GM21390 (cell line): ENCODE results near the gene LRP1B.

ENCODE experiments used
- ATAC-seq: cut with Tn5 transposase; IDR thresholded peaks from one replicate; pipeline ENCODE4 v1.9.1; 2021; ENCODE audit not compliant: unreplicated experiment

LRP1B gene

GRCh38 chr2:141348481-141348880 lies 782.3 kb downstream of the LRP1B start:
- no peak for ATAC-seq

GRCh38 chr2:141341444-141341843 lies 789.4 kb downstream of the LRP1B start:
- no peak for ATAC-seq

GRCh38 chr2:141331127-141331526 lies 799.7 kb downstream of the LRP1B start:
- no peak for ATAC-seq

GRCh38 chr2:141329964-141330363 lies 800.9 kb downstream of the LRP1B start:
- no peak for ATAC-seq

GRCh38 chr2:141323571-141323970 lies 807.2 kb downstream of the LRP1B start:
- ATAC-seq = no peak

GRCh38 chr2:141317986-141318385 lies 812.8 kb downstream of the LRP1B start:
- ATAC-seq = no peak

GRCh38 chr2:141316606-141317005 lies 814.2 kb downstream of the LRP1B start:
- no peak for ATAC-seq

- ATAC-seq = no peak
Observed at GRCh38 chr2:141316103-141316502, 814.7 kb downstream of the LRP1B start.

- ATAC-seq = no peak
Observed at GRCh38 chr2:141313972-141314371, 816.8 kb downstream of the LRP1B start.

- ATAC-seq = no peak
Observed at GRCh38 chr2:141311430-141311829, 819.4 kb downstream of the LRP1B start.

- no peak for ATAC-seq
Observed at GRCh38 chr2:141306368-141306767, 824.4 kb downstream of the LRP1B start.

- no peak for ATAC-seq
Observed at GRCh38 chr2:141301551-141301950, 829.3 kb downstream of the LRP1B start.

GRCh38 chr2:141280037-141280436 lies 850.8 kb downstream of the LRP1B start:
- ATAC-seq = no peak

- no peak for ATAC-seq
Observed at GRCh38 chr2:141271346-141271745, 859.5 kb downstream of the LRP1B start.

- no peak for ATAC-seq
Observed at GRCh38 chr2:141264848-141265247, 866.0 kb downstream of the LRP1B start.

GRCh38 chr2:141260911-141261310 lies 869.9 kb downstream of the LRP1B start:
- ATAC-seq = no peak

GRCh38 chr2:141259683-141260082 lies 871.1 kb downstream of the LRP1B start:
- no peak for ATAC-seq

- no peak for ATAC-seq
Observed at GRCh38 chr2:141242008-141242407, 888.8 kb downstream of the LRP1B start.

GRCh38 chr2:141226560-141226959 lies 904.3 kb downstream of the LRP1B start:
- ATAC-seq = no peak

GRCh38 chr2:141207036-141207385 lies 923.8 kb downstream of the LRP1B start:
- ATAC-seq = no peak

GRCh38 chr2:141201016-141201565 lies 929.7 kb downstream of the LRP1B start:
- no peak for ATAC-seq

- no peak for ATAC-seq
Observed at GRCh38 chr2:141200191-141200590, 930.6 kb downstream of the LRP1B start.

GRCh38 chr2:141199711-141200110 lies 931.1 kb downstream of the LRP1B start:
- no peak for ATAC-seq

GRCh38 chr2:141195087-141195486 lies 935.7 kb downstream of the LRP1B start:
- ATAC-seq = no peak
